ENCODE measurements around the gene ADAP1.
A peak's percentile ranks its signal among the peaks of the same experiment; 100 is the strongest.
"Not testable (repeated sequence)": the region's sequence is repeated elsewhere in the genome, so short reads cannot be mapped to it uniquely, and the experiment has no call there.

ADAP1 gene

DNA sequence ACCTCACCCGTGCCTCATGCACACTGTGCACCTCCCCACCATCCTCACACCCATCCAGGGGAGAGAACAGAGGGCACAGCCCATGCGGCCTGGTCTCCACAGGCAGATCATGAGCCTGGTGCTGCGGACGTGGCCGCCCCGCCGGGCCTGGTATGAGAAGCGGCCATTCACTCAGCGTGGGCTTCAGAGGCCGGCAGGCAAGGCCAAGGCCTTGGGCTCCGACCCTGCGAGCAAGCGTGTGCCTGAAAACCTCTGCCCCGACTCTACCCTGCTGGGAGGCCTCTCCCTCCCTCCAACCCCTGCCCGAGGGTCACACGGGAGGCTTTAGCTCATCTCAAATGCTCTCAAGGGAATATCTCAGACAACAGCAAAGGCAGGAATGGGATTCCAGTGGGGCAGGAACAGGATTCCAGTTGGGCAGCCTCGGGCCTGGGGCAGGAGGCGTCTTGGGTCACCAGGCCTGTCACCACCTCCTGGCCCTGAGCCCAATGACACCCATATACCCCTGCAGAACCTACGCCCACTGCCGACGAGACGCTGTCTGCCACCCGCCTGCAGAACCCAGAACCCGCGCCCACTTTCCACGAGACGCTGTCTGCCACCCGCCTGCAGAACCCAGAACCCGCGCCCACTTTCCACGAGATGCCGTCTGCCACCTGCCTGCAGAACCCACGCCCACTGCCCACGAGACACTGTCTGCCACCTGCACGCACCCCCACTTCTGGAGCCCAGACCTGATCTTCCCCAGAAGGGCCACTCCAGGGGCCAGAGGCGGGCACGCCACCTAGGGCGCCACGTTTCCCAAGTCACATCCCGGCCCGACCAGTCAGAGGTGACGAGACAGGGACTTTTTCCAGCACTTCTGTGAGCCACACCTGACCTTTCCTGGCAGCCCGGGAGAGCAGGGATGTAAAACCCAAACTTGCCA lies 38.9 kb downstream of the ADAP1 start:
- Mint-ChIP-seq H3K27ac (no peak overlapping the region), H3K27me3 (ENCODE audit: low read depth) (no peaks in the 10 kb centered on the region), H3K36me3 (ENCODE audit: low read depth) (peaks cover 2% of the 10 kb centered on the region), H3K4me1 (ENCODE audit: low read depth) (peaks cover 2% of the 10 kb centered on the region), H3K9me3 (no peaks in the 10 kb centered on the region), H3K4me3 (no peak overlapping the region)
- DNase-seq (ENCODE audit: low spot score), result no peak

DNA sequence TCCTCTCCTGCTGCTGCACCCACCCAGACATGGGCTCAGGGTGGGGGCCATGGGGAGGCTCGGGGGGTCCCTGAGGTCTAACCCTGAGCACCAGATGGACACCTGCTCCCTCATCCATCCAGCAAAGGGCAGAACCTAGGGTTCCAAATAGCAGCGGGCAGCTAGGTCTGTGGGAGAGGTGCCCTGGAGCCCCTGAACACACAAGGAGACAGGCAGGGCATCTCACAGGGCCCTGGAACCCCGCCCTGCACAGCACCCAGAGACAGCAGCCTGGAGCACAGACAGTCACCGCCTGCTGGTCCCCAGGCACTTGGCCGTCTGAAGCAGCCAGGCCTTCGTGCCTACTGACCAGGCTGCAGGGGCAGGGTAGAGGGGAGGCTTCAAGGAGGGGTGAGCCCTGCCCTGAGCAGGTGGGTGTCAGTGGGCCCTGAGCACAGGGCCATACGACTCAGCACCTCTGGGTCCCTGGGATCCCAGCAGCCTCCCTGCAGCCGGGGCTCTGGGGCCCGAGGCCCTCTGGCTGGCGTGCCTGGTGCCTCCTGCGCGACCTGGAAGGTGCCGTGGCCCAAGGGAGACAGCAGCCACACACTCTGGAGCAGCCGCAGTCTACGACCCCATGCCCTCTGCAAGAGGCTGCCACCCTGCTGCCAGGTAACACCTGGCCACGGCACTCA lies 39.8 kb downstream of the ADAP1 start:
- H3K4me1 Mint-ChIP-seq (ENCODE audit: low read depth), result peaks cover 2% of the 10 kb centered on the region
- H3K9me3 Mint-ChIP-seq, result no peaks in the 10 kb centered on the region

DNA sequence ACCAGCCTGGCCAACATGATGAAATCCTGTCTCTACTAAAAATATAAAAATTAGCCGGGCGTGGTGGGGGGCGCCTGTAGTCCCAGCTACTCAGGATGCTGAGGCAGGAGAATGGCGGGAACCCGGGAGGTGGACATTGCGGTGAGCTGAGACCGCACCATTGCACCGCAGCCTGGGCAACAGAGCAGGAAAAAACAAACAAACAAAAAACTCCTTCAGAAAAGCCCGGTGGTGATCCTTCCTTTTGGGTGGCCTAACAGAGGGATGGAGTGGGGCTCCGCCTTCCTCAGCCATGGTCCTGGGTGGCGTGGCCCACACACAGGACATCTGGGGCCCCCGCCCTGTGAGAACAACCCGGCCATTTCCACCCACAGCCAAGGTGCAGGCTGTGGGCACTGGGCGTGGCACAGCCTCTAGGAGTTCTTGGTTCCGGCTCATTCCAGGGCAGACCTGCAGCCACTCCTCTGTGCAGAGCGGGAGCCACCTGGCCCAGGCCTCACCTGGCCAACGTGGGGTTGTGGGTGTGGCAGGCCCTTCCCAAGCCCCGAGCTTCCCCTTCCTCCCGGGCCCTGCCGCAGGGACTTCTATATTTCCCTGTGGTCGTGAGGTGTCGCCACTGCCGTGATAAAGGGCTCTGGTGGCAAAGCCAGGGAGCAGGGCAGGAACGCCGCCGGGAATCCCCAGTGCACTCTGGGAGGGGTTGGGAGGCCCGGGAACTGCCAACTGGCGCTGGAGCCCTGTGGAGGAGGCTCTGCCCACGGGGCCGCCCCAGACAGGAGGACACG lies 40.6 kb downstream of the ADAP1 start:
- H3K4me1 Mint-ChIP-seq (ENCODE audit: low read depth), result no peaks in the 10 kb centered on the region
- no peaks in the 10 kb centered on the region for H3K9me3 Mint-ChIP-seq
- DNase-seq (ENCODE audit: low spot score), result no peak
- H3K4me3 Mint-ChIP-seq, result no peak overlapping the region
- H3K27ac Mint-ChIP-seq, result no peak overlapping the region
- H3K36me3 Mint-ChIP-seq (ENCODE audit: low read depth), result no peaks in the 10 kb centered on the region
- peaks cover 2% of the 10 kb centered on the region for H3K27me3 Mint-ChIP-seq (ENCODE audit: low read depth)

More for the DNA sequence above, 39.8 kb downstream of the ADAP1 start:
- Mint-ChIP-seq H3K27me3 (ENCODE audit: low read depth) (peaks cover 2% of the 10 kb centered on the region), H3K27ac (no peak overlapping the region), H3K36me3 (ENCODE audit: low read depth) (peaks cover 2% of the 10 kb centered on the region), H3K4me3 (no peak overlapping the region)
- DNase-seq (ENCODE audit: low spot score), result no peak

DNA sequence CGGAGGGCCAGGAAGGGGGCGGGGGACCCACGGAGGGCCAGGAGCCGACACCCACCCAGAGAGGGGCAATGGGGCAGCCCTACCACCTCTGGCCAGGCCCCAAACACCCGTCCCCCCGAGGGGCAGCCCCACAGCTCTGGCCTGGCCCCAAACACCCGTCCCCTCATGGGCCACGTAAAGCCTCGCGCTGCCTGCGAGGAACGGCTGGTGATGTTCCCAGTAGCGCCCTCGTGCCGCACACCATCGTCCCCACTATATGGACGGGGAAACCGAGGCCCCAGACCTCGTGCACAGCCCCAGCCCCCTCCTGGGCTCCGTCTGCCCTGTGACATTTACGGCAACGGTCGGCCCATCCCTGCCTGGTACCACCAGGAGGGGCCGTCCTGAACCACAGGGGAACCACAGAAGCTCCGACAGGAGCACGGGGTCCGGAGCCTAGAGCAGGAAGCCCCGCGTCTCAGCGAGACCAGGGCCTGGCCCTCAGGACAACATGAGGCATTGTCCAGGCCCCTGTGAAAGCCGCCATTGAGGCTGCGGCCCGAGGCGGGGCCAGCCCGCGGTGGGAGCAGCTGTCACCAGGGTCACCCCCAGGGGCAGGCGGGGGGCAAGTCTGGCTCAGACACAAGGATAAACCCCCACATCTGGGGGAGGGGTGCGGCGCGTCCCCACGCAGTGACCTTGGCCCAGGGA lies 42.5 kb downstream of the ADAP1 start:
- DNase-seq (ENCODE audit: low spot score), result no peak
- no peak overlapping the region for H3K4me3 Mint-ChIP-seq
- H3K4me1 Mint-ChIP-seq (ENCODE audit: low read depth), result no peaks in the 10 kb centered on the region
- H3K27me3 Mint-ChIP-seq (ENCODE audit: low read depth), result peaks cover 2% of the 10 kb centered on the region
- H3K36me3 Mint-ChIP-seq (ENCODE audit: low read depth), result no peaks in the 10 kb centered on the region
- H3K27ac Mint-ChIP-seq, result no peak overlapping the region
- no peaks in the 10 kb centered on the region for H3K9me3 Mint-ChIP-seq

DNA sequence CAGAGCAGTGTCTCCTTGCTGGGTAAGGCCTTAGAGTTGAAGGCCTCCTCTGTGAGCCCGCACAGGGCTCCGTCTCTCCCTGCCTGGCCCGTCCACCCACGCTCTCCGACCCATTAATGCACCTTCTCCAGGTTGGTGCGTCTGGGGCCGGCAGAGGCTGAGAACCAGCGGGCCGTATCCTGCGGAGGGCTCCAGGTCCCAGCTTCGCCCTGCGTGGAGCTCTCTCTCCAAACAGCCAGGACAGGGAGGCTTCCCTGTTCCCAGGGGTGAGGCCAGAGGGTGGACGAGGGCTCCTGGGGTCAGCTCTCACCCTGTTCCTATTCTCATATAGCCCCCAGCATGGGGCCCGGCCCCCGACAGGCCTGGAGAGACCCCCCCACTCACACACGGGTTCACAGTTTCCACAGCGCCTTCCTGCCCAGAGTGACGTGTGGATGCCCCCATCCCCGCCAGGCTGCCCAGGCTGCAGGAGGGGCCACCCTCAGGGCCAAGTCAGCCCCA lies 43.5 kb downstream of the ADAP1 start:
- peaks cover 2% of the 10 kb centered on the region for H3K27me3 Mint-ChIP-seq (ENCODE audit: low read depth)
- DNase-seq (ENCODE audit: low spot score), result no peak
- no peak overlapping the region for H3K27ac Mint-ChIP-seq
- no peaks in the 10 kb centered on the region for H3K36me3 Mint-ChIP-seq (ENCODE audit: low read depth)
- H3K9me3 Mint-ChIP-seq, result no peaks in the 10 kb centered on the region
- no peaks in the 10 kb centered on the region for H3K4me1 Mint-ChIP-seq (ENCODE audit: low read depth)
- H3K4me3 Mint-ChIP-seq, result no peak overlapping the region

DNA sequence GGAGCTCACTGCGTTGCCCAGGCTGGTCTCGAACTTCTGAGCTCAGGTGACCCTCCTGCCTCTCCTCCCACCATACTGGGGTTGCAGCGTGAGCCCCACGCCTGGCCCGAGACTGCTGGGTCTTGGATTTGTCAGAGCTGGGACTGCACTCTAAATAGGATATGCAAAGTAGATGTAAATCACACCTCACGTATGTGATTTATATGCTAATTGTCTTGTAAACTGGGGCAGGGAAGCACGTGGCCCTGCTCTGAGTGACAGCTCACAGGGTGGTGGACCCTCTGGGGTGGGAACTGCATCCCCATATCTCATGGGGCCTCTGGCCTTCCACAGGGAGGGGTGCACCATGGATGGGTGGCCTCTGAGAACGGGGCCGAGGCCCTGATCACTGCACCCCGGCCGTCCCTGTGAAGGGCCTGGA lies 44.0 kb downstream of the ADAP1 start:
- Mint-ChIP-seq H3K36me3 (ENCODE audit: low read depth) (no peaks in the 10 kb centered on the region), H3K4me1 (ENCODE audit: low read depth) (no peaks in the 10 kb centered on the region), H3K9me3 (no peaks in the 10 kb centered on the region), H3K27me3 (ENCODE audit: low read depth) (peaks cover 2% of the 10 kb centered on the region), H3K4me3 (no peak overlapping the region), H3K27ac (no peak overlapping the region)
- no peak for DNase-seq (ENCODE audit: low spot score)

DNA sequence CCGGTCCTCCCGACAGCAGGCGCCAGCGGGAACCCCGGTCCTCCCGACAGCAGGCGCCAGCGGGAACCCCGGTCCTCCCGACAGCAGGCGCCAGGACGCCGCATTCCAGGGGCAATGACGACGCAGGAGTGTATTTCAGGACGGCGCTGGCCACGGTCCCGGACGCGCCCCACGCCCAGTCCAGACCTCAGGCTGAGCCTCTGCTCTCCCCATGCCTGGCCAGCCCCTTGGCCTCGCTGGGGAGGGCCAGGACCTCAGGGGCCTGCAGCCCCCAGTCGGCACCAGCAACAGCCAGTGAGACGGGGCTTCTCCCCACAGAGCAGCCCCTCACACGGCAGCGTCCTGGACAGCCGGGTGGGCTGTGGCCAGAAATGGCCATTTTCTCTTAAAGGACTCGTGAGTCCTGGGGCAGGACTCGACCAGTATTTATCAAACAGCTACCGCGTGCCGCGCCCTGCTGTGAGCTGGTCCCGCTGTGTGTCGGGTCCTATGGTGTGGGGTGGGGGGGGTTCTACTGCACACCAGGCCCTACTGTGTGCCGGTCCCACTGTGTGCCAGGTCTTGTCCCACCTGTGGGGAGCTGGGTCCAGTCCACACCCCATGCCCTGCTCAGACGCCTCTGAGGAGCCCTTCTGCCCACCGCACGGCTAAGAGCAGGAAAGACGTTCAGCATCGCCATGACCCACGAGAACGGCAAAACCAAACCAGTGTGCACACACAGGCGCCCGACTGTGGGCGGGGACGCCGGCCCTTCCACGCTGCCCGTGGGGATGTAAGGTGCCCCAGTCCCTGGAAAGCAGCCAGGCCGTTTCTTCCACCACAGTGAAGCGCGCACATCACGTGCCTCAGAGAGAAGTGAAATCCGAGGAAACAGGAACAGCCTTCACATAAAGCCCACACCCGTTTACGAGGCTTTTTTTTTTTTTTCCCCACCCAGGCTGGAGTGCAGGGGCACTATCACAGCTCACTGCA lies 44.8 kb downstream of the ADAP1 start:
- Mint-ChIP-seq H3K36me3 (ENCODE audit: low read depth) (no peaks in the 10 kb centered on the region), H3K9me3 (no peaks in the 10 kb centered on the region), H3K4me1 (ENCODE audit: low read depth) (no peaks in the 10 kb centered on the region), H3K27ac (no peak overlapping the region), H3K4me3 (no peak overlapping the region), H3K27me3 (ENCODE audit: low read depth) (peaks cover 4% of the 10 kb centered on the region)
- no peak for DNase-seq (ENCODE audit: low spot score)

DNA sequence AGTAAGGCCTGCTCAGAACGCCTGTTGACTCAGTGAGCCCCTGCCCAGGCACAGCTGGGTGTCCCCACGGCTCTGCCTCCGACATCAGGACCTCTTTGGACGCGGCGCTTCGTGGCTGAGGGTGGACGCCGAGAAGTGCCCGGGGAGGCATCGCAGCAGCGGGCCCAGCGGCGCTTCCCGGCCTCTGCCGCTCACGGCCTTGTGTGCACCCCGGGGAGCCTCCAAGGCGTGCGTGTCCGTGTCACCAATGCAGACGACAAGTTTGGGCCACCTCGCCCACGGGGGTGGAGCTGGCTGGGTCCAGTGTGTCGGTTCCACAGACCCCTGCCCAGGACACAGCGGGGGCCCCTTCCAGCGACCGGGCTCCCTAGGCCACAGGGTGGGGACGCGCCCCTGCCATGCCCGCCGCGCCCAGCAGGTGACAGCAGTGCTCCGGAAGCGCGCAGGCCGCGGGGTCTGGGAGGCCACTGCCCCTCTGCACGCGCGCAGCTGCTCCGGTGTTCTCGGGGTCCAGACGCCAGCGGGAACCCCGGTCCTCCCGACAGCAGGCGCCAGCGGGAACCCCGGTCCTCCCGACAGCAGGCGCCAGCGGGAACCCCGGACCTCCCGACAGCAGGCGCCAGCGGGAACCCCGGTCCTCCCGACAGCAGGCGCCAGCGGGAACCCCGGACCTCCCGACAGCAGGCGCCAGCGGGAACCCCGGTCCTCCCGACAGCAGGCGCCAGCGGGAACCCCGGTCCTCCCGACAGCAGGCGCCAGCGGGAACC lies 45.7 kb downstream of the ADAP1 start:
- H3K27me3 Mint-ChIP-seq (ENCODE audit: low read depth); H3K4me1 Mint-ChIP-seq (ENCODE audit: low read depth); H3K9me3 Mint-ChIP-seq; H3K27ac Mint-ChIP-seq; H3K36me3 Mint-ChIP-seq (ENCODE audit: low read depth); H3K4me3 Mint-ChIP-seq: not testable (repeated sequence)
- DNase-seq (ENCODE audit: low spot score), result peak; percentile 59

DNA sequence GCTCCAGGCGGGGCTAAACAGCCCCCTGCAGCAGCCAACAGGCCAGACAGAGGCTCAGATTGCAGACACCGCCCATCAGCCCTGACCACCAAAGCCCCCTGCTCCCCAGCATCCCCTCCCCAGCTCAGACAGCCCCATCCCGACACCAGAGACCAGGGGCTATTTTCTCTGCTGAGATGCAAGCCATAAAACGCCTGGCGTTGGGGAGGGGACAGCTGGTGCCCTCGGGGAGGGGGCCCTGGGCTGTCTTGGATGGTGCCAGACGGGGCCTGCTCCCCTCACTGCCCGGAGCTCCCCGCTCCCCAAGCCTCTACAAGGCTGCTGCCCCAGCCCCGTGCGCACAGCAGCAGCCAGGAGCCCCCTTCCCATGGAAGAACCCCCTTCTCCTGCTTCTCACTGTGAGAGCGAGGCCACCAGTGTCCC lies 46.3 kb downstream of the ADAP1 start:
- no peaks in the 10 kb centered on the region for H3K4me1 Mint-ChIP-seq (ENCODE audit: low read depth)
- DNase-seq (ENCODE audit: low spot score), result no peak
- H3K27me3 Mint-ChIP-seq (ENCODE audit: low read depth), result peaks cover 4% of the 10 kb centered on the region
- no peak overlapping the region for H3K27ac Mint-ChIP-seq
- no peaks in the 10 kb centered on the region for H3K9me3 Mint-ChIP-seq
- no peaks in the 10 kb centered on the region for H3K36me3 Mint-ChIP-seq (ENCODE audit: low read depth)
- no peak overlapping the region for H3K4me3 Mint-ChIP-seq

DNA sequence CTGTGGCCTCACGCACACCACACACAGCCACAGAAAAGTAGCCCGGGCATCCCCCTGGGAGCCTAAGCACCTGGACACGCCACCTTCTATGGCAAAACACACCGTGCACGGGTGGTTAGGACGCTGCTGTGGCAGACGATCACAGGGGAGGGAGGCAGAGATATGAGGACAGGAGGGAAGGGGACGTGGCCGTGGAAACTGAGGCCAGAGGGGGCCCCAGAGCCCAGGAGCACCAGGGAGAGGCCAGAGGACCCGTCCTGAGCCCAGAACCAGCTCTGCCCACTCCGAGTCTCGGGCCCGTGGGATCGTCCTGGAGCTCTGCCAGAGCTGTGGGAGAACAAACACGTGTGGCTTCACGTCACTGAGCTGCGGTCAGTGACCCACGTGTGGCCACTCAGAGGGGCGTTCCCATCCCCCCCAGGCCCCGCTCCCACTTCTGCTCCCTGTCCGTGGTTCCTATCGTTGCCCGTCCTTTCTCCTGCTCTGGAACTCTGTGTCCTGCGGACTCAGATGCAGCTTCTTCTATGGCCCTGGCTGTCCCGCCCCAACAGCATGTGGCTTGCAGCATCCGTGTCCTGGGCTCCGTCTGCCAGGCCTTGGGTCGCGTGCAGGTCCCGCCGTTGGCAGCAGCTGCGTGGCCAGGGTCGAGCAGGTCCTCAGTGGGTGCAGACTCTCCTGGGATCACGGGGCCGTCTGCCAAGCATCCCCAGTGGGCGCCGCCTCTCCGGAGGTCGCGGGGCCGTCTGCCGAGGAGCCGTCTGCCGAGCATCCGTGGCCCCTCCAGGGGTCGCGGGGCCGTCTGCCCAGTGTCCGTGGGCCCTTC lies 47.1 kb downstream of the ADAP1 start:
- no peaks in the 10 kb centered on the region for H3K4me1 Mint-ChIP-seq (ENCODE audit: low read depth)
- no peaks in the 10 kb centered on the region for H3K36me3 Mint-ChIP-seq (ENCODE audit: low read depth)
- DNase-seq (ENCODE audit: low spot score), result no peak
- no peaks in the 10 kb centered on the region for H3K9me3 Mint-ChIP-seq
- peaks cover 4% of the 10 kb centered on the region for H3K27me3 Mint-ChIP-seq (ENCODE audit: low read depth)
- H3K4me3 Mint-ChIP-seq, result no peak overlapping the region
- H3K27ac Mint-ChIP-seq, result no peak overlapping the region

DNA sequence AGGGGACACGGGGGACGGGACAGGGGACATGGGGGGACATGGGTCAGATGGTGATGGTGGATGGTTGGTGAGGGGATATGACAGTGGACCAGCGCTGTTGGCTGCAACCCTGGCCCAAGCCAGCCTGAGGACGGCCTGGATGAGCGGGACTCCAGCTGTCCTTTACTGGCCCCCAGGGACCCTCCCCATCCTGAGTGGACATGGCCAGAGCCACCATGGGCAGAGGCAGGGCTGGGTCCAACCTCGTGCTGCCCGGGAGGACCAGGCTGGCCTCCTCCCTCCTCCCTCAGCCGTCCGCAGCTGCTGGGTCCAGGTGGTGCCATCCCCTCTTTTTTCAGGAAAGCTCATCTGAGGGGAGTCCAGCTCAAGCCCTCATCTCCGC lies 47.7 kb downstream of the ADAP1 start:
- Mint-ChIP-seq H3K4me1 (ENCODE audit: low read depth) (no peaks in the 10 kb centered on the region), H3K27me3 (ENCODE audit: low read depth) (peaks cover 4% of the 10 kb centered on the region), H3K27ac (no peak overlapping the region), H3K36me3 (ENCODE audit: low read depth) (no peaks in the 10 kb centered on the region), H3K9me3 (no peaks in the 10 kb centered on the region), H3K4me3 (no peak overlapping the region)
- no peak for DNase-seq (ENCODE audit: low spot score)

Measured in T-helper 2 cell treated with Interferon-gamma antibody and Interleukin-4, amounts not matched to agents 5 μg/mL and 100 μg/mL, for 36 hours (primary cell).